Osteoblast (primary cell): ENCODE results near the gene LPA. TPM values are rescaled to one million over a fixed set of nuclear protein-coding genes. Genes with fewer than 3 reads are reported as not detected.
"Not testable (repeated sequence)": the region's sequence is repeated elsewhere in the genome, so short reads cannot be mapped to it uniquely, and the experiment has no call there.

Experiments
- DNase-seq: peaks from one replicate; pipeline ENCODE4 v3.0.0; 2011; ENCODE audit warnings: low spot score, mixed read lengths; ENCODE audit not compliant: insufficient read length; ENCODE audit errors: missing footprints
- H2AFZ ChIP-seq: 2 replicates; pipeline ENCODE4 v1.6.0; 2011; ENCODE audit warnings: mild to moderate bottlenecking, low read length
- H3K27ac ChIP-seq: 2 replicates; pipeline ENCODE4 v1.5.1; 2011; ENCODE audit warnings: mild to moderate bottlenecking, low read depth, low read length, moderate library complexity
- H3K27me3 ChIP-seq: 2 replicates; pipeline ENCODE4 v1.6.0; 2012; ENCODE audit warnings: mild to moderate bottlenecking, control low read depth, inconsistent platforms, low read length, moderate library complexity; ENCODE audit not compliant: insufficient read depth
- H3K36me3 ChIP-seq: 2 replicates; pipeline ENCODE4 v1.5.1; 2011; ENCODE audit warnings: mild to moderate bottlenecking, low read length, control low read depth, moderate library complexity; ENCODE audit not compliant: insufficient read depth
- H3K4me1 ChIP-seq: 2 replicates; pipeline ENCODE4 v1.5.1; 2011; ENCODE audit warnings: mild to moderate bottlenecking, low read length, control low read depth, moderate library complexity; ENCODE audit not compliant: insufficient read depth
- H3K4me2 ChIP-seq: 2 replicates; pipeline ENCODE4 v1.6.0; 2011; ENCODE audit warnings: mild to moderate bottlenecking, low read length; ENCODE audit not compliant: insufficient read depth
- H3K4me3 ChIP-seq: fragments of 200-600 bp; sonication (generic); 3 replicates; pipeline ENCODE4 v1.5.1; 2012; ENCODE audit warnings: mild to moderate bottlenecking, low read length, inconsistent platforms; ENCODE audit not compliant: insufficient read depth
- H3K79me2 ChIP-seq: 2 replicates; pipeline ENCODE4 v1.6.0; 2012; ENCODE audit warnings: mild to moderate bottlenecking, low read length, control low read depth, inconsistent platforms; ENCODE audit not compliant: insufficient read depth
- H3K9me3 ChIP-seq: 2 replicates; pipeline ENCODE4 v1.5.1; 2011; ENCODE audit warnings: low read depth, low read length, control low read depth
- H4K20me1 ChIP-seq: 2 replicates; pipeline ENCODE4 v1.6.0; 2012; ENCODE audit warnings: mild to moderate bottlenecking, low read length, control low read depth; ENCODE audit not compliant: insufficient read depth
- total RNA-seq: library from RNA; depleted of rRNA; stranded (reverse); fragments of >200 nt; gene quantifications from 2 replicates; pipeline ENCODE4 v1.2.3, GENCODE V29; 2012
- TF ChIP-seq, protein P1 (sequence below): IDR thresholded peaks from 2 replicates; pipeline ENCODE4 v1.5.1; 2011; ENCODE audit warnings: mild to moderate bottlenecking, low read depth, low read length, moderate library complexity; ENCODE audit errors: extremely low read depth

The LPA gene
- total RNA-seq, 1 donor = not detected

DNA sequence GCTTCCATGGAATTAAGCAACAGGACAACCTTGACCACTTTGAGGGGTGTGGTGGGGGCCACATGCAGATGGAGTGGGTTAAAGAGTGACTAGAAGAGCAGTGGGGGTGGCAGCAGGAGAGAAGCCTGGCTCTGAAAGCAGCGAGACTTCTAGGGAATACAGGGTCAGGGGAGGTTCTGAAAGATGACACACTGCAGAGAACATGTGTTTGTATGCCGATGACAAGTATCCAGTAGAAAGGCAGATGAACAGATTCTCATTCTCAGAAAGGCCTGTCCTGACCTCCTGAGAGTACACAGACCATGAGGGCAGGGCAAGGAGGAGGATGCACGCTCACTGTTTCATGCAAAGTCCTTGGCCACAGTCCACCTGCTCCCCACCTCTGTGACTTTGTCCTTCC, 2.9 kb downstream of the LPA start:
- no peaks in the 10 kb centered on the region for H3K79me2 ChIP-seq
- DNase-seq = no peak
- H4K20me1 ChIP-seq = no peaks in the 10 kb centered on the region
- TF ChIP-seq, protein P1, sequence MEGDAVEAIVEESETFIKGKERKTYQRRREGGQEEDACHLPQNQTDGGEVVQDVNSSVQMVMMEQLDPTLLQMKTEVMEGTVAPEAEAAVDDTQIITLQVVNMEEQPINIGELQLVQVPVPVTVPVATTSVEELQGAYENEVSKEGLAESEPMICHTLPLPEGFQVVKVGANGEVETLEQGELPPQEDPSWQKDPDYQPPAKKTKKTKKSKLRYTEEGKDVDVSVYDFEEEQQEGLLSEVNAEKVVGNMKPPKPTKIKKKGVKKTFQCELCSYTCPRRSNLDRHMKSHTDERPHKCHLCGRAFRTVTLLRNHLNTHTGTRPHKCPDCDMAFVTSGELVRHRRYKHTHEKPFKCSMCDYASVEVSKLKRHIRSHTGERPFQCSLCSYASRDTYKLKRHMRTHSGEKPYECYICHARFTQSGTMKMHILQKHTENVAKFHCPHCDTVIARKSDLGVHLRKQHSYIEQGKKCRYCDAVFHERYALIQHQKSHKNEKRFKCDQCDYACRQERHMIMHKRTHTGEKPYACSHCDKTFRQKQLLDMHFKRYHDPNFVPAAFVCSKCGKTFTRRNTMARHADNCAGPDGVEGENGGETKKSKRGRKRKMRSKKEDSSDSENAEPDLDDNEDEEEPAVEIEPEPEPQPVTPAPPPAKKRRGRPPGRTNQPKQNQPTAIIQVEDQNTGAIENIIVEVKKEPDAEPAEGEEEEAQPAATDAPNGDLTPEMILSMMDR = no peak
- H2AFZ ChIP-seq = no peak overlapping the region
- no peaks in the 10 kb centered on the region for H3K9me3 ChIP-seq
- H3K27me3 ChIP-seq = no peaks in the 10 kb centered on the region
- no peaks in the 10 kb centered on the region for H3K4me1 ChIP-seq
- no peak overlapping the region for H3K4me2 ChIP-seq
- H3K36me3 ChIP-seq = no peaks in the 10 kb centered on the region
- no peak overlapping the region for H3K4me3 ChIP-seq
- no peak overlapping the region for H3K27ac ChIP-seq

DNA sequence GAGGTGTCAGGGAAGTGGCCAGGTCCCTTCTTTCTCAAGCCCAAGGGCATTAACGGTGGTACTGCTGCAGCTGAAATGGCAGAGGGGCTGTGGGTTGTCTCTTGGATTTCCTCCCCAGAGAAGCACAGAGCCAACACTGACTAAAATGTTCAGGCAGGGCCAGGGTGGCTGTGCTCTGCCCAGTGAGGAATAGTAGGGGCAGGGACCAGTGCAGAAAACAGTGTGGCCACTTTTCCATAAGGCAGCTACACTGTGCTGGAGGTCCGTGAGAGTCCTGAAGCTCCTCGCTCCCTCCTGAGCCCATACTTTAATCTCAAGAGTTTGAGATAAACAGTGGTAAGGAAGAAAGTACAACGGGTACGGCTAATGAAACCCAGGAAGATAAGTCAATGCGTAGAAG, 4.5 kb downstream of the LPA start:
- H3K4me2 ChIP-seq = no peak overlapping the region
- H3K27me3 ChIP-seq = no peaks in the 10 kb centered on the region
- H3K4me3 ChIP-seq = no peak overlapping the region
- H4K20me1 ChIP-seq = no peaks in the 10 kb centered on the region
- no peak overlapping the region for H2AFZ ChIP-seq
- H3K27ac ChIP-seq = no peak overlapping the region
- no peaks in the 10 kb centered on the region for H3K79me2 ChIP-seq
- H3K9me3 ChIP-seq = no peaks in the 10 kb centered on the region
- no peak for DNase-seq
- TF ChIP-seq, protein P1 = no peak
- no peaks in the 10 kb centered on the region for H3K4me1 ChIP-seq
- H3K36me3 ChIP-seq = no peaks in the 10 kb centered on the region

DNA sequence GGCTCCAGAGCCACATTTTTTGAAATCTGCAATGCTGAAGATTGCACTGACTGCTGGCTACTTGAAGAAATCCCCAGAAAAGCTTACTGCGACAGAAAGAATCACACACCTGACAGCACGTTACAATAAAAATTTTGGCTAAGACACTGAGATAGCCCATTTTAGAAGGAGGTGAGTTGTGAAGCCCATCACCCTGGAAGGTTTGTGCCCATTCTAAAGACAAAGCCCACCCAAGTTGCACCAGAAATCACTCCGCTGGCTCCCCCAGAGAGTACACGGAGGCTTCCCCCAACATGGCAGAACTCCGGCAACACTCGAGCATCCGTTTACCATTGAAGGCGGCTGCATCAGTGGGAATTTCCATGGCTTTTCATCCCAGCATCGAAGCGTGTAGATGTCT, 29.4 kb downstream of the LPA start:
- Histone ChIP-seq H4K20me1 (no peaks in the 10 kb centered on the region), H3K27me3 (no peaks in the 10 kb centered on the region), H3K9me3 (peaks cover 4% of the 10 kb centered on the region), H3K27ac (no peak overlapping the region), H2AFZ (no peak overlapping the region), H3K36me3 (no peaks in the 10 kb centered on the region), H3K79me2 (no peaks in the 10 kb centered on the region), H3K4me3 (no peak overlapping the region), H3K4me1 (no peaks in the 10 kb centered on the region), H3K4me2 (no peak overlapping the region)
- DNase-seq = peak; percentile 52
- TF ChIP-seq, protein P1 = no peak

DNA sequence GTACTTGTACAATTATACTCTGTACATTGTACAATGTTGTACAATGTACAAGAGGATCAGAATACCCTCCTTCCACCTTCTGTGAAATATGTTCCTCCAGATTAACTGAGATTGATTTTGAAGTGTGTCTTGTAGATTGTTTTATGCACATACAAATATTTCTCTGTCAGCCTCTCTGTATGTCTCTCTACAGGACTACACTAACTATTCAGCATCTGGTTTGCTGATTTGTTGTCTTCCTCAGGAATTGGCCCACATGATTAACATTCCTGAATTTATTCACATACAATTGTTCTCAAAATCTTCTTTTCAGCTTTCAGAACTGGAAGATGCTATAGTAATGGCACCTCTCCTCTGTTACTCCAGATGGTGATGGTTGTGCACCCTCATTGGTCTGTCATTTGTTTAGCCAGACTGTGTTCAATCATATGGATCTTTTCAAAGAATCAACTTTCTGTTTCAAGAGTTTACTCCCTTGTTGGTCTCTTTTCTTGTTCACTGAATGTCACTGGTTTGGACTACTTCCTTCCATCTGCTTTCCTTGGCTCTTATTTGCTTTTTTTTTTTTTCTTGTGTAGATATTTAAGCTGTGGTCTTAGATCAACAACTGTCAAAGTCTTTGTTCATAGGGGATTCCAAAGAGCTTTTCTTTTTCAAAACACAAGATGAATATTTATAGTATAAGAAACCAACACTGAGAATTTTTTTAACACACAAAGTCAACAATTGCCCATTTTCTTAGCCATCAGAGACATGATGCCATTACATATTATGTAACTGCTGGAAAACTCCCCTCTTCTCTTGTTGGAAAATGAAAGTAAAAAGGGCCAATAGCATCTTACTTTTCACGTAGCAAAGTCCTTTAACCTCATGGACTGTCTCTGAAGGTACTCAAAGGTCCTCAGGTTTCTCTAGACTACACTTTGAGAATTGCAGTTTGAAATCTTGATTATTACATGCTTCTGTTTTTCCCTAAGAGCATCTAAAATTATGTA, 67.9 kb downstream of the LPA start:
- H3K4me2 ChIP-seq = no peak overlapping the region
- H2AFZ ChIP-seq = no peak overlapping the region
- no peaks in the 10 kb centered on the region for H3K36me3 ChIP-seq
- TF ChIP-seq, protein P1 = no peak
- no peaks in the 10 kb centered on the region for H3K4me1 ChIP-seq
- H3K27me3 ChIP-seq = no peaks in the 10 kb centered on the region
- no peaks in the 10 kb centered on the region for H4K20me1 ChIP-seq
- H3K9me3 ChIP-seq = no peaks in the 10 kb centered on the region
- no peak overlapping the region for H3K4me3 ChIP-seq
- H3K27ac ChIP-seq = no peak overlapping the region
- H3K79me2 ChIP-seq = no peaks in the 10 kb centered on the region
- peak; percentile 10 for DNase-seq

DNA sequence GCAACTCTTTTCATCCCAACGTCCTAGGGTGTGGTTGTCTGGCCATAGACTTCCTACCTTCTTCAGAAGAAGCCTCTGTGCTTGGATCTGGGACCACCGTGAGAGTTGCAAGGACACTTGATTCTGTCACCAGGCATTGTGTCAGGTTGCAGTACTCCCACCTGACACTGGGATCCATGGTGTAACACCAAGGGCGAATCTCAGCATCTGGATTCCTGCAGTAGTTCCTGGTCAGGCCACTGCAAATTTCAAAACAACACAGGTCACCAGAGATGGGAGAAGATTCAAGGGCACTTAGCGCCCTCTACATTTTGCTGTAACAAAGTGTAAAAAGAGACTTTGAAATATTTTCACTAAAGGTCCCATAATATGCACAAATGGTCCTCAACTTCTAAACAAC, 68.8 kb downstream of the LPA start:
- not testable (repeated sequence) for H4K20me1 ChIP-seq, DNase-seq

More for the DNA sequence above, 68.8 kb downstream of the LPA start:
- not testable (repeated sequence) for H3K4me2 ChIP-seq, H3K36me3 ChIP-seq, H2AFZ ChIP-seq, H3K27ac ChIP-seq, H3K9me3 ChIP-seq, H3K4me3 ChIP-seq, H3K79me2 ChIP-seq, H3K4me1 ChIP-seq, H3K27me3 ChIP-seq
